PC-9 (cell line): ENCODE measurements around the gene GTF3C1.

ENCODE experiments used
- EZH2 ChIP-seq: fragments of 200-600 bp; sonication (generic); IDR thresholded peaks from 2 replicates; pipeline ENCODE4 v1.8.0; 2017; ENCODE audit warnings: antibody characterized with exemption, low read depth
- TF ChIP-seq, protein P1 (sequence below): fragments of 200-600 bp; sonication (generic); conservative IDR thresholded peaks from 2 replicates; pipeline ENCODE4 v1.6.1; 2017; ENCODE audit warnings: mixed run types, antibody characterized with exemption, mild to moderate bottlenecking, moderate library complexity

- no peak for TF ChIP-seq EZH2
- TF ChIP-seq, protein P1, sequence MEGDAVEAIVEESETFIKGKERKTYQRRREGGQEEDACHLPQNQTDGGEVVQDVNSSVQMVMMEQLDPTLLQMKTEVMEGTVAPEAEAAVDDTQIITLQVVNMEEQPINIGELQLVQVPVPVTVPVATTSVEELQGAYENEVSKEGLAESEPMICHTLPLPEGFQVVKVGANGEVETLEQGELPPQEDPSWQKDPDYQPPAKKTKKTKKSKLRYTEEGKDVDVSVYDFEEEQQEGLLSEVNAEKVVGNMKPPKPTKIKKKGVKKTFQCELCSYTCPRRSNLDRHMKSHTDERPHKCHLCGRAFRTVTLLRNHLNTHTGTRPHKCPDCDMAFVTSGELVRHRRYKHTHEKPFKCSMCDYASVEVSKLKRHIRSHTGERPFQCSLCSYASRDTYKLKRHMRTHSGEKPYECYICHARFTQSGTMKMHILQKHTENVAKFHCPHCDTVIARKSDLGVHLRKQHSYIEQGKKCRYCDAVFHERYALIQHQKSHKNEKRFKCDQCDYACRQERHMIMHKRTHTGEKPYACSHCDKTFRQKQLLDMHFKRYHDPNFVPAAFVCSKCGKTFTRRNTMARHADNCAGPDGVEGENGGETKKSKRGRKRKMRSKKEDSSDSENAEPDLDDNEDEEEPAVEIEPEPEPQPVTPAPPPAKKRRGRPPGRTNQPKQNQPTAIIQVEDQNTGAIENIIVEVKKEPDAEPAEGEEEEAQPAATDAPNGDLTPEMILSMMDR: no peak
Measured at GRCh38 chr16:27434141-27435051, 115.3 kb downstream of the GTF3C1 start.
